SU-DHL-6 (cell line): ENCODE data around the gene MAPK8.

Source experiments
- H2AFZ ChIP-seq: fragments of 200-600 bp; sonication (generic); 2 replicates; pipeline ENCODE4 v1.6.1; 2014; ENCODE audit warnings: low read depth, mild to moderate bottlenecking, moderate library complexity, mixed read lengths, antibody characterized with exemption, low read length; ENCODE audit not compliant: severe bottlenecking
- H3F3A ChIP-seq: fragments of 200-600 bp; shearing (Covaris generic); 2 replicates; pipeline ENCODE4 v1.6.0; 2016; ENCODE audit warnings: antibody characterized with exemption, mild to moderate bottlenecking; ENCODE audit not compliant: insufficient read depth
- H3K27ac ChIP-seq: fragments of 200-600 bp; sonication (generic); 2 replicates; pipeline ENCODE4 v1.5.1; 2016; ENCODE audit warnings: low read depth, mild to moderate bottlenecking, low read length, moderate library complexity, mixed read lengths
- H3K27me3 ChIP-seq: fragments of 200-600 bp; sonication (generic), shearing (Covaris generic); 2 replicates; pipeline ENCODE4 v1.6.0; 2014; ENCODE audit warnings: mild to moderate bottlenecking, low read length
- H3K36me3 ChIP-seq: fragments of 200-600 bp; sonication (generic); 2 replicates; pipeline ENCODE4 v1.6.1; 2014; ENCODE audit warnings: mild to moderate bottlenecking, low read length, mixed read lengths
- H3K4me2 ChIP-seq: fragments of 300-600, 200-600 bp; shearing (Covaris generic), sonication (generic); 2 replicates; pipeline ENCODE4 v1.6.0; 2014; ENCODE audit warnings: low read length, low read depth, mild to moderate bottlenecking; ENCODE audit not compliant: poor library complexity, severe bottlenecking
- H3K4me3 ChIP-seq: fragments of 200-600 bp; sonication (generic); 2 replicates; pipeline ENCODE4 v1.5.1; 2014; ENCODE audit warnings: antibody characterized with exemption, low read length, mild to moderate bottlenecking, mixed read lengths; ENCODE audit not compliant: insufficient read depth, poor library complexity, severe bottlenecking
- H3K79me2 ChIP-seq: fragments of 200-600 bp; sonication (generic); 2 replicates; pipeline ENCODE4 v1.6.1; 2014; ENCODE audit warnings: mild to moderate bottlenecking, low read length, moderate library complexity; ENCODE audit not compliant: insufficient read depth
- H3K9ac ChIP-seq: fragments of 200-600 bp; sonication (generic); 2 replicates; pipeline ENCODE4 v1.7.0; 2014; ENCODE audit warnings: mild to moderate bottlenecking, low read length
- H3K9me2 ChIP-seq: fragments of 200-600 bp; sonication (generic); replicated peaks from 2 replicates; pipeline ENCODE4 v1.6.1; 2014; ENCODE audit warnings: low read length; ENCODE audit not compliant: insufficient read depth
- H3K9me3 ChIP-seq: fragments of 200-600 bp; sonication (generic); 2 replicates; pipeline ENCODE4 v1.6.1; 2014; ENCODE audit warnings: low read length, mixed read lengths; ENCODE audit not compliant: insufficient read depth
- H4K20me1 ChIP-seq: fragments of 200-600 bp; sonication (generic); 2 replicates; pipeline ENCODE4 v1.6.1; 2014; ENCODE audit warnings: low read depth, mild to moderate bottlenecking, antibody characterized with exemption, low read length, moderate library complexity, mixed read lengths
- EZH2phosphoT487 ChIP-seq: fragments of 200-600 bp; sonication (generic), shearing (Covaris generic); conservative IDR thresholded peaks from 2 replicates; pipeline ENCODE4 v1.6.1; 2018; ENCODE audit warnings: mild to moderate bottlenecking, antibody characterized with exemption, low read length, moderate library complexity, mixed read lengths
- TF ChIP-seq, protein P1 (sequence below): fragments of 200-600 bp; sonication (generic); IDR thresholded peaks from one replicate; pipeline ENCODE4 v1.5.1; 2017; ENCODE audit warnings: antibody characterized with exemption, mild to moderate bottlenecking, low read length, moderate library complexity; ENCODE audit not compliant: insufficient read depth, poor library complexity, severe bottlenecking

The MAPK8 gene

GRCh38 chr10:48296576-48297098, 9.8 kb upstream of the MAPK8 start:
- Histone ChIP-seq H3K36me3 (no peaks in the 10 kb centered on the region), H3F3A (no peaks in the 10 kb centered on the region), H3K9ac (no peak overlapping the region), H3K9me3 (no peaks in the 10 kb centered on the region), H4K20me1 (no peaks in the 10 kb centered on the region), H3K79me2 (no peaks in the 10 kb centered on the region), H3K9me2 (no peaks in the 10 kb centered on the region), H2AFZ (no peak overlapping the region), H3K27ac (no peak overlapping the region), H3K4me3 (no peak overlapping the region), H3K4me2 (no peak overlapping the region), H3K27me3 (no peaks in the 10 kb centered on the region)
- TF ChIP-seq EZH2phosphoT487 = no peak
- TF ChIP-seq, protein P1, sequence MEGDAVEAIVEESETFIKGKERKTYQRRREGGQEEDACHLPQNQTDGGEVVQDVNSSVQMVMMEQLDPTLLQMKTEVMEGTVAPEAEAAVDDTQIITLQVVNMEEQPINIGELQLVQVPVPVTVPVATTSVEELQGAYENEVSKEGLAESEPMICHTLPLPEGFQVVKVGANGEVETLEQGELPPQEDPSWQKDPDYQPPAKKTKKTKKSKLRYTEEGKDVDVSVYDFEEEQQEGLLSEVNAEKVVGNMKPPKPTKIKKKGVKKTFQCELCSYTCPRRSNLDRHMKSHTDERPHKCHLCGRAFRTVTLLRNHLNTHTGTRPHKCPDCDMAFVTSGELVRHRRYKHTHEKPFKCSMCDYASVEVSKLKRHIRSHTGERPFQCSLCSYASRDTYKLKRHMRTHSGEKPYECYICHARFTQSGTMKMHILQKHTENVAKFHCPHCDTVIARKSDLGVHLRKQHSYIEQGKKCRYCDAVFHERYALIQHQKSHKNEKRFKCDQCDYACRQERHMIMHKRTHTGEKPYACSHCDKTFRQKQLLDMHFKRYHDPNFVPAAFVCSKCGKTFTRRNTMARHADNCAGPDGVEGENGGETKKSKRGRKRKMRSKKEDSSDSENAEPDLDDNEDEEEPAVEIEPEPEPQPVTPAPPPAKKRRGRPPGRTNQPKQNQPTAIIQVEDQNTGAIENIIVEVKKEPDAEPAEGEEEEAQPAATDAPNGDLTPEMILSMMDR = no peak

DNA sequence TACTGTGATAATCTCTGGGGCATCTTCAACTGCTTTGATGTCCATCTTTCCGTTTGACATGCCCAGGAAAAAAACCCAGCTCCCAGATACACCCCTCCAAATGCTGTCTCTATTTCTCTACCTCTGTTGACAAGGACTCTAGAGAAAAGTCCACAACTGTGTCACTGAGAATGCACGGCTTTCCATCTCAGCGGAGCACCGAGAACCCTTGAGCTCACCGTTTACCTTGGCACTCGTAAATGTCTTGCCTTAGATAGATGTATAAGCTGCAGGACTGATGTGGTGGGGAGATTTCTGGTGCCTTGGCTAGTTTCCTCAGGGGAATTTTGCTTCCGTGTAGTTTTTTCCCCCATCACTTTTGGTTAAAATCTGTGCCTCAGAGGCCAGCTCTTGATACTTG, 7.4 kb upstream of the MAPK8 start:
- no peaks in the 10 kb centered on the region for H3F3A ChIP-seq
- H3K4me2 ChIP-seq = no peak overlapping the region
- no peaks in the 10 kb centered on the region for H3K9me3 ChIP-seq
- H3K79me2 ChIP-seq = no peaks in the 10 kb centered on the region
- no peaks in the 10 kb centered on the region for H3K27me3 ChIP-seq
- no peak for TF ChIP-seq EZH2phosphoT487
- TF ChIP-seq, protein P1 = no peak
- H3K9me2 ChIP-seq = no peaks in the 10 kb centered on the region
- no peak overlapping the region for H3K27ac ChIP-seq
- H4K20me1 ChIP-seq = no peaks in the 10 kb centered on the region
- H3K36me3 ChIP-seq = no peaks in the 10 kb centered on the region
- H3K9ac ChIP-seq = no peak overlapping the region
- H3K4me3 ChIP-seq = no peak overlapping the region
- no peak overlapping the region for H2AFZ ChIP-seq

- no peaks in the 10 kb centered on the region for H3K27me3 ChIP-seq
- H3K4me2 ChIP-seq = no peak overlapping the region
- no peaks in the 10 kb centered on the region for H3K36me3 ChIP-seq
- H4K20me1 ChIP-seq = no peaks in the 10 kb centered on the region
- no peak overlapping the region for H3K4me3 ChIP-seq
- no peaks in the 10 kb centered on the region for H3K9me3 ChIP-seq
- no peaks in the 10 kb centered on the region for H3K9me2 ChIP-seq
- H3K9ac ChIP-seq = no peak overlapping the region
- H2AFZ ChIP-seq = no peak overlapping the region
- H3F3A ChIP-seq = no peaks in the 10 kb centered on the region
- H3K79me2 ChIP-seq = no peaks in the 10 kb centered on the region
- no peak for TF ChIP-seq EZH2phosphoT487
- TF ChIP-seq, protein P1 = no peak
- H3K27ac ChIP-seq = no peak overlapping the region
These were observed 6.8 kb upstream of the MAPK8 start for GRCh38 chr10:48299692-48300091.

- Histone ChIP-seq H3K36me3 (no peaks in the 10 kb centered on the region), H4K20me1 (no peaks in the 10 kb centered on the region), H3K27me3 (no peaks in the 10 kb centered on the region), H3F3A (peaks cover 5% of the 10 kb centered on the region), H3K27ac (no peak overlapping the region), H2AFZ (no peak overlapping the region), H3K9me2 (no peaks in the 10 kb centered on the region), H3K79me2 (no peaks in the 10 kb centered on the region), H3K4me3 (no peak overlapping the region), H3K9ac (no peak overlapping the region), H3K4me2 (no peak overlapping the region), H3K9me3 (no peaks in the 10 kb centered on the region)
- no peak for TF ChIP-seq EZH2phosphoT487
- TF ChIP-seq, protein P1 = no peak
These were observed 5.9 kb upstream of the MAPK8 start for GRCh38 chr10:48300556-48300955.
